Activated CD8-positive, alpha-beta memory T cell treated with anti-CD3 and anti-CD28 coated beads for 36 hours (primary cell): ENCODE data around the gene COPB2. TPM values are rescaled to one million over a fixed set of nuclear protein-coding genes. Genes with fewer than 3 reads are reported as not detected.
"Not testable (repeated sequence)": the region's sequence is repeated elsewhere in the genome, so short reads cannot be mapped to it uniquely, and the experiment has no call there.

Experiments
- CTCF ChIA-PET: fragments of 350-600 bp; sonication (Branson Sonifier 250); formaldehyde crosslinking; loops from one replicate; lab custom pipeline; 2021; ENCODE audit warnings: antibody characterized with exemption; lab: Charles Lee
- POLR2A ChIA-PET: fragments of 350-600 bp; sonication (Branson Sonifier 250); formaldehyde crosslinking; loops from one replicate; lab custom pipeline; 2021; ENCODE audit warnings: antibody characterized with exemption; lab: Charles Lee
- total RNA-seq, 2 experiments: library from RNA; stranded (reverse); gene quantifications; one replicate each; pipeline ENCODE4 v1.2.3, GENCODE V29; 2021

Gene COPB2
- total RNA-seq, 2 experiments from 2014 or later: 85.1 to 86.1 TPM

GRCh38 chr3:139388077-139388476 lies 1.4 kb downstream of the COPB2 start:
- ChIA-PET CTCF (interaction anchor here (0.6 kb wide), 1 partner anchor 41 kb away, joined by 3 read pairs; no protein-coding TSS in a partner anchor), POLR2A (no interaction called here)

- POLR2A ChIA-PET, CTCF ChIA-PET: not testable (repeated sequence)
Observed at GRCh38 chr3:139382291-139382690, 7.2 kb downstream of the COPB2 start.

- ChIA-PET POLR2A (no interaction called here), CTCF (no interaction called here)
Observed at GRCh38 chr3:139380575-139380974, 8.9 kb downstream of the COPB2 start.

GRCh38 chr3:139378587-139379241 lies 10.7 kb downstream of the COPB2 start:
- CTCF ChIA-PET: no interaction called here
- POLR2A ChIA-PET: no interaction called here

GRCh38 chr3:139377378-139377777 lies 12.1 kb downstream of the COPB2 start:
- ChIA-PET POLR2A (no interaction called here), CTCF (no interaction called here)

- ChIA-PET CTCF (no interaction called here), POLR2A (no interaction called here)
Observed at GRCh38 chr3:139374099-139374498, 15.3 kb downstream of the COPB2 start.

- ChIA-PET POLR2A (no interaction called here), CTCF (no interaction called here)
Observed at GRCh38 chr3:139364549-139364948, 24.9 kb downstream of the COPB2 start.

GRCh38 chr3:139361276-139361675 lies 28.2 kb downstream of the COPB2 start:
- POLR2A ChIA-PET: no interaction called here
- CTCF ChIA-PET: no interaction called here

GRCh38 chr3:139358841-139359562 lies 30.4 kb downstream of the COPB2 start:
- ChIA-PET POLR2A (interaction anchor here (0.8 kb wide), 1 partner anchor 30 kb away, joined by 3 read pairs; the partner anchor contains the start of gene COPB2), CTCF (no interaction called here)

- CTCF ChIA-PET: no interaction called here
- POLR2A ChIA-PET: no interaction called here
Observed at GRCh38 chr3:139357899-139358298, 31.5 kb downstream of the COPB2 start.

- ChIA-PET POLR2A (no interaction called here), CTCF (no interaction called here)
Observed at GRCh38 chr3:139355891-139356290, 33.6 kb downstream of the COPB2 start.

GRCh38 chr3:139355476-139355875 lies 34.0 kb downstream of the COPB2 start:
- POLR2A ChIA-PET: no interaction called here
- CTCF ChIA-PET: no interaction called here

GRCh38 chr3:139354661-139355060 lies 34.8 kb downstream of the COPB2 start:
- CTCF ChIA-PET: interaction anchor here (0.7 to 1.1 kb wide), 2 partner anchors 11 to 26 kb away, joined by 3 to 4 read pairs; partner anchors contain the start of gene MRPS22
- POLR2A ChIA-PET: interaction anchor here (1.3 kb wide), 1 partner anchor 10 kb away, joined by 5 read pairs; the partner anchor contains the start of gene MRPS22

- ChIA-PET CTCF (interaction anchor here (0.6 to 1.1 kb wide), 3 partner anchors 9 to 25 kb away, joined by 3 to 4 read pairs (median 3); partner anchors contain the start of gene MRPS22), POLR2A (interaction anchor here (1.3 kb wide), 1 partner anchor 10 kb away, joined by 5 read pairs; the partner anchor contains the start of gene MRPS22)
Observed at GRCh38 chr3:139353920-139354556, 35.4 kb downstream of the COPB2 start.

- CTCF ChIA-PET: interaction anchor here (0.6 kb wide), 1 partner anchor 41 kb away, joined by 3 read pairs; no protein-coding TSS in a partner anchor
Observed at GRCh38 chr3:139346771-139347170, 42.7 kb downstream of the COPB2 start.

GRCh38 chr3:139343895-139344856 lies 45.3 kb downstream of the COPB2 start, which contains the start of gene MRPS22:
Gene MRPS22 (plus strand): TSS chr3:139344020. CDS start chr3:139344027, 7 bp downstream.
- ChIA-PET CTCF (interaction anchor here (0.7 to 1.4 kb wide), 3 partner anchors 10 to 429 kb away, joined by 3 to 4 read pairs (median 4); no protein-coding TSS in a partner anchor), POLR2A (interaction anchor here (0.7 to 1.3 kb wide), 2 partner anchors 10 to 46 kb away, joined by 3 to 5 read pairs; no protein-coding TSS in a partner anchor)

More at GRCh38 chr3:139346771-139347170, 42.7 kb downstream of the COPB2 start:
- POLR2A ChIA-PET: no interaction called here

GRCh38 chr3:139342054-139342453 lies 47.4 kb downstream of the COPB2 start:
- ChIA-PET POLR2A (no interaction called here), CTCF (interaction anchor here (1.3 kb wide), 1 partner anchor 13 kb away, joined by 4 read pairs; no protein-coding TSS in a partner anchor)

- POLR2A ChIA-PET: no interaction called here
- CTCF ChIA-PET: interaction anchor here (0.7 to 1.3 kb wide), 3 partner anchors 11 to 168 kb away, joined by 3 to 4 read pairs (median 4); no protein-coding TSS in a partner anchor
Observed at GRCh38 chr3:139340784-139341183, 48.7 kb downstream of the COPB2 start.
